Measurements from ENCODE around the gene GRM4. TPM values are rescaled to one million over a fixed set of nuclear protein-coding genes. Genes with fewer than 3 reads are reported as not detected.

GRM4 gene
- total RNA-seq, 1 experiment from 2014 or later = 5.6 TPM

- H3K4me1 Mint-ChIP-seq = peaks cover 24 to 28% of the 10 kb centered on the region in 2 experiments
- no peak overlapping the region for H3K4ac ChIP-seq (ENCODE audit: low read depth, low read length)
- no peak overlapping the region for H3K27ac Mint-ChIP-seq
- H3K56ac ChIP-seq (ENCODE audit: insufficient read length, low read depth, low read length) = no peak overlapping the region
- H3K36me3 Mint-ChIP-seq (ENCODE audit: insufficient read depth in 1 of 3, low read depth in 3 of 3) = peaks cover 0 to 5% (median 2%) of the 10 kb centered on the region in 3 experiments; a peak in 2 of 7 replicates
- H2AFZ ChIP-seq (ENCODE audit: low read length) = no peak overlapping the region
- no peak overlapping the region for H2AK5ac ChIP-seq (ENCODE audit: insufficient read length, low read length)
- H4K8ac ChIP-seq (replicated peaks; ENCODE audit: insufficient read length, low read depth, low read length) = no peak overlapping the region
- H3K4me1 ChIP-seq (ENCODE audit: insufficient read depth, low read length) = no peaks in the 10 kb centered on the region
- H3K27ac ChIP-seq (ENCODE audit: insufficient read length, low read depth, low read length) = no peak overlapping the region
- H3K4me2 ChIP-seq (ENCODE audit: insufficient read depth, insufficient read length, low read length) = no peak overlapping the region
- H3K79me1 ChIP-seq (ENCODE audit: insufficient read depth, low read depth, low read length, poor library complexity, severe bottlenecking) = no peaks in the 10 kb centered on the region
- H2BK20ac ChIP-seq (ENCODE audit: low read depth, low read length, poor library complexity, severe bottlenecking) = no peak overlapping the region
- no CpG with 5 or more reads among the region's 5 CpGs for WGBS (ENCODE audit: extremely low coverage, insufficient read length, low lambda C conversion rate)
- no peaks in the 10 kb centered on the region for H3K9me3 ChIP-seq (ENCODE audit: control insufficient read depth, low read depth, low read length)
- no peak overlapping the region for H2BK120ac ChIP-seq (ENCODE audit: low read depth, low read length, poor library complexity, severe bottlenecking)
- H3K27me3 Mint-ChIP-seq (ENCODE audit: low read depth) = no peaks in the 10 kb centered on the region
- no peak overlapping the region for H3K23ac ChIP-seq (ENCODE audit: insufficient read length, low read depth, low read length)
- DNase-seq = no peak
- no peak overlapping the region for H2BK12ac ChIP-seq (ENCODE audit: insufficient read length, low read depth, low read length)
- no peak overlapping the region for H3K9ac ChIP-seq (ENCODE audit: extremely low read depth, insufficient read length, low read length)
- peaks cover 8 to 10% of the 10 kb centered on the region in 2 experiments for H3K9me3 Mint-ChIP-seq
- no peaks in the 10 kb centered on the region for H3K23me2 ChIP-seq (ENCODE audit: insufficient read length, low read depth, low read length, poor library complexity, severe bottlenecking)
- H3K14ac ChIP-seq (ENCODE audit: insufficient read depth, low read length) = no peak overlapping the region
- no peak overlapping the region for H4K5ac ChIP-seq (ENCODE audit: insufficient read length, low read depth, low read length)
- no peak for TF ChIP-seq CTCF (conservative IDR thresholded peaks at IDR 0.05)
- no peaks in the 10 kb centered on the region for H3K79me2 ChIP-seq (ENCODE audit: insufficient read depth, low read length)
- H3T11ph ChIP-seq (ENCODE audit: low read length) = no peak overlapping the region
- H4K91ac ChIP-seq (ENCODE audit: insufficient read length, low read depth, low read length) = no peak overlapping the region
- no peak overlapping the region for H2BK5ac ChIP-seq (ENCODE audit: insufficient read length, low read length)
- no peak overlapping the region for H3K4me3 Mint-ChIP-seq
- H2BK15ac ChIP-seq (ENCODE audit: low read depth, low read length) = no peak overlapping the region
- H4K20me1 ChIP-seq (ENCODE audit: control insufficient read depth, insufficient read depth, insufficient read length) = no peaks in the 10 kb centered on the region
- no peak overlapping the region for H3K18ac ChIP-seq (ENCODE audit: insufficient read length, low read depth, low read length)
- H3K27me3 ChIP-seq (ENCODE audit: insufficient read depth, low read length) = peaks cover 45% of the 10 kb centered on the region; the same call in 1 of the 2 replicates
Measured at GRCh38 chr6:34011264-34011663, 134.6 kb downstream of the GRM4 start.

Measured in H9 (cell line).